LNCaP clone FGC (cell line): Measurements from ENCODE around the gene CFAP57.

Source experiments
- DNase-seq: peaks from one replicate; pipeline ENCODE4 v3.0.0-alpha.2; 2011; ENCODE audit warnings: low read depth
- H3K4me3 ChIP-seq: 2 replicates; pipeline ENCODE4 v1.5.1; 2011; ENCODE audit warnings: mild to moderate bottlenecking, low read depth, low read length, control low read depth
- CTCF ChIP-seq: IDR thresholded peaks from 2 replicates; pipeline ENCODE4 v1.5.1; 2012; ENCODE audit warnings: mild to moderate bottlenecking; ENCODE audit not compliant: control insufficient read depth, insufficient read depth; ENCODE audit errors: extremely low read depth

Gene CFAP57

GRCh38 chr1:43194509-43194908 is 22.4 kb downstream of the CFAP57 start:
- DNase-seq: no peak
- TF ChIP-seq CTCF: no peak
- no peak overlapping the region for H3K4me3 ChIP-seq

GRCh38 chr1:43197343-43198127 is 25.4 kb downstream of the CFAP57 start:
- no peak overlapping the region for H3K4me3 ChIP-seq
- no peak for DNase-seq
- TF ChIP-seq CTCF: no peak

GRCh38 chr1:43199093-43199726 is 27.1 kb downstream of the CFAP57 start:
- no peak overlapping the region for H3K4me3 ChIP-seq
- no peak for DNase-seq
- TF ChIP-seq CTCF: no peak

- TF ChIP-seq CTCF: no peak
- H3K4me3 ChIP-seq: no peak overlapping the region
- no peak for DNase-seq
These were observed 31.7 kb downstream of the CFAP57 start for GRCh38 chr1:43203859-43204258.

- no peak for TF ChIP-seq CTCF
- no peak overlapping the region for H3K4me3 ChIP-seq
- DNase-seq: no peak
These were observed 32.3 kb downstream of the CFAP57 start for GRCh38 chr1:43204394-43204793.

- no peak overlapping the region for H3K4me3 ChIP-seq
- DNase-seq: no peak
- no peak for TF ChIP-seq CTCF
These were observed 33.5 kb downstream of the CFAP57 start for GRCh38 chr1:43205671-43206070.
